HepG2 (cell line): ENCODE results near the gene OTX1. TPM values are rescaled to one million over a fixed set of nuclear protein-coding genes. Genes with fewer than 3 reads are reported as not detected.

Experiments used
- ATF7 ChIP-seq, 2 experiments: fragments of 450-650 bp in 1 of 2; sonication (generic) in 1 of 2; formaldehyde crosslinking in 1 of 2; IDR thresholded peaks; 2 replicates each; pipeline versions ENCODE4 v1.4.0 to v1.6.1; 2016 to 2020; ENCODE audit warnings: antibody characterized with exemption in 1 of 2, mild to moderate bottlenecking in 1 of 2, missing genetic modification reagents in 1 of 2
- CENPX ChIP-seq: sonication (generic); formaldehyde crosslinking; IDR thresholded peaks from 2 replicates; pipeline ENCODE4 v1.9.0; 2021; ENCODE audit warnings: mild to moderate bottlenecking, missing genetic modification reagents, moderate library complexity
- CTCF ChIP-seq: sonication (generic); formaldehyde crosslinking; IDR thresholded peaks from 2 replicates; pipeline ENCODE4 v1.5.0; 2020; ENCODE audit warnings: mild to moderate bottlenecking, missing genetic modification reagents, moderate library complexity
- ELF3 ChIP-seq: IDR thresholded peaks from 2 replicates; pipeline ENCODE4 v1.6.1; 2016; ENCODE audit warnings: missing genetic modification reagents, missing compliant biosample characterization
- EZH2 ChIP-seq: conservative IDR thresholded peaks from 2 replicates; pipeline ENCODE4 v1.6.1; 2012; ENCODE audit warnings: mild to moderate bottlenecking, low read depth, low read length, moderate library complexity
- IRF2 ChIP-seq: IDR thresholded peaks from 2 replicates; pipeline ENCODE4 v1.6.1; 2018; ENCODE audit warnings: missing genetic modification reagents, missing compliant biosample characterization
- JUN ChIP-seq: sonication (generic); formaldehyde crosslinking; IDR thresholded peaks from 2 replicates; pipeline ENCODE4 v1.4.0; 2020; ENCODE audit warnings: mild to moderate bottlenecking, missing genetic modification reagents
- MAFK ChIP-seq, 2 experiments: IDR thresholded peaks in 1 of 2; conservative IDR thresholded peaks in 1 of 2; 2 replicates each; pipeline ENCODE4 v1.6.1; 2011; ENCODE audit warnings: improper control_type of control experiment in 2 of 2, low read length in 2 of 2
- RBAK ChIP-seq: sonication (generic); formaldehyde crosslinking; IDR thresholded peaks from 2 replicates; pipeline ENCODE4 v1.5.1; 2020; ENCODE audit warnings: mild to moderate bottlenecking, missing genetic modification reagents
- REL ChIP-seq: sonication (generic); formaldehyde crosslinking; conservative IDR thresholded peaks from 2 replicates; pipeline ENCODE4 v1.8.0; 2022; ENCODE audit warnings: mild to moderate bottlenecking, missing genetic modification reagents, moderate library complexity
- RNF2 ChIP-seq: fragments of 450-650 bp; conservative IDR thresholded peaks from 2 replicates; pipeline ENCODE4 v1.6.1; 2016; ENCODE audit warnings: low read depth
- SMAD3 ChIP-seq: sonication (generic); formaldehyde crosslinking; IDR thresholded peaks from 2 replicates; pipeline ENCODE4 v1.4.0; 2020; ENCODE audit warnings: missing genetic modification reagents
- SMC3 ChIP-seq: IDR thresholded peaks from 2 replicates; pipeline ENCODE4 v1.6.1; 2011; ENCODE audit warnings: low read length, improper control_type of control experiment
- SP1 ChIP-seq, 2 experiments: fragments of 450-650 bp in 1 of 2; sonication (generic) in 1 of 2; formaldehyde crosslinking in 1 of 2; IDR thresholded peaks; 2 replicates each; pipeline versions ENCODE4 v1.4.0 to v1.6.1; 2016 to 2020; ENCODE audit warnings: missing genetic modification reagents in 1 of 2
- ZBED4 ChIP-seq: sonication (generic); formaldehyde crosslinking; IDR thresholded peaks from 2 replicates; pipeline ENCODE4 v1.4.0; 2020; ENCODE audit warnings: missing genetic modification reagents, borderline replicate concordance
- ZBTB20 ChIP-seq: sonication (generic); formaldehyde crosslinking; IDR thresholded peaks from 2 replicates; pipeline ENCODE4 v1.8.1; 2023; ENCODE audit warnings: missing genetic modification reagents, low read depth, mild to moderate bottlenecking, borderline replicate concordance
- ZFX ChIP-seq: sonication (generic); formaldehyde crosslinking; IDR thresholded peaks from 2 replicates; pipeline ENCODE4 v1.4.0; 2020; ENCODE audit warnings: mild to moderate bottlenecking, low read depth, missing genetic modification reagents, moderate library complexity
- ZMYM4 ChIP-seq: sonication (generic); formaldehyde crosslinking; IDR thresholded peaks from 2 replicates; pipeline ENCODE4 v1.8.1; 2023; ENCODE audit warnings: mild to moderate bottlenecking, missing genetic modification reagents
- ZNF124 ChIP-seq: sonication (generic); formaldehyde crosslinking; IDR thresholded peaks from 2 replicates; pipeline ENCODE4 v1.4.0; 2020; ENCODE audit warnings: missing genetic modification reagents
- ZNF274 ChIP-seq: sonication (generic); formaldehyde crosslinking; IDR thresholded peaks from 2 replicates; pipeline ENCODE4 v1.5.1; 2020; ENCODE audit warnings: mild to moderate bottlenecking, missing genetic modification reagents
- ZNF605 ChIP-seq: sonication (generic); formaldehyde crosslinking; IDR thresholded peaks from 2 replicates; pipeline ENCODE4 v1.8.0; 2022; ENCODE audit warnings: mild to moderate bottlenecking, missing genetic modification reagents
- polyA plus RNA-seq, 8 experiments: library from polyadenylated mRNA; depleted of rRNA in 3 of 8; stranded (reverse) in 7 of 8; unstranded in 1 of 8; fragments of >200 nt; fragmentation: Illumina TruSeq in 4 of 8; extraction: Trizol in 4 of 8; gene quantifications; 2 replicates each; pipeline versions ENCODE4 v1.2.1 to v1.2.3, GENCODE V29; 2011 to 2016; ENCODE audit warnings: low read depth in 4 of 8, missing spikeins in 1 of 8, mixed read lengths in 1 of 8; ENCODE audit not compliant: insufficient read depth in 1 of 8
- total RNA-seq, 5 experiments: library from RNA; depleted of rRNA; stranded (reverse); fragments of >200 nt; fragmentation: Illumina TruSeq; extraction: Trizol; gene quantifications; 2 replicates each; pipeline ENCODE4 v1.2.3, GENCODE V29; 2016; ENCODE audit warnings: low read depth in 1 of 5
- TF ChIP-seq, protein P1 (sequence below): sonication (generic); formaldehyde crosslinking; IDR thresholded peaks from 2 replicates; pipeline ENCODE4 v1.4.0; 2020; ENCODE audit warnings: missing genetic modification reagents
- TF ChIP-seq, protein P2 (sequence below): sonication (generic); formaldehyde crosslinking; IDR thresholded peaks from 2 replicates; pipeline ENCODE4 v1.8.1; 2022; ENCODE audit warnings: mild to moderate bottlenecking, missing genetic modification reagents

OTX1 gene
- total and polyA plus RNA-seq, 2 of the 13 experiments (the other 11 are each of a cell fraction or from before 2014, with no cell fraction given), result 1.0 to 5.0 TPM

- TF ChIP-seq SP1 (IDR thresholded peaks at IDR 0.05) (no peak), SP1 (CRISPR knock-in tag; IDR thresholded peaks at IDR 0.05) (no peak), SMC3 (peak; percentile 85), REL (CRISPR knock-in tag) (no peak), MAFK (conservative IDR thresholded peaks at IDR 0.05 in 1 of 2, IDR thresholded peaks at IDR 0.05 in 1 of 2; ENCODE audit: low read length in 2 of 2) (no peak), ZBED4 (CRISPR knock-in tag) (no peak), SMAD3 (no peak), RNF2 (no peak), ZNF124 (CRISPR knock-in tag) (no peak), ZNF605 (no peak), CTCF (CRISPR knock-in tag) (peak; percentile 83), RBAK (no peak), ZMYM4 (CRISPR knock-in tag) (peak; percentile 85), JUN (no peak), IRF2 (CRISPR knock-in tag) (no peak), EZH2 (no peak), CENPX (CRISPR knock-in tag) (no peak), ELF3 (CRISPR knock-in tag) (no peak), ZNF274 (CRISPR knock-in tag) (no peak), ATF7 (IDR thresholded peaks at IDR 0.05) (no peak), ATF7 (CRISPR knock-in tag; IDR thresholded peaks at IDR 0.05) (no peak), ZFX (CRISPR knock-in tag) (no peak), ZBTB20 (CRISPR knock-in tag) (no peak)
- TF ChIP-seq, protein P1, sequence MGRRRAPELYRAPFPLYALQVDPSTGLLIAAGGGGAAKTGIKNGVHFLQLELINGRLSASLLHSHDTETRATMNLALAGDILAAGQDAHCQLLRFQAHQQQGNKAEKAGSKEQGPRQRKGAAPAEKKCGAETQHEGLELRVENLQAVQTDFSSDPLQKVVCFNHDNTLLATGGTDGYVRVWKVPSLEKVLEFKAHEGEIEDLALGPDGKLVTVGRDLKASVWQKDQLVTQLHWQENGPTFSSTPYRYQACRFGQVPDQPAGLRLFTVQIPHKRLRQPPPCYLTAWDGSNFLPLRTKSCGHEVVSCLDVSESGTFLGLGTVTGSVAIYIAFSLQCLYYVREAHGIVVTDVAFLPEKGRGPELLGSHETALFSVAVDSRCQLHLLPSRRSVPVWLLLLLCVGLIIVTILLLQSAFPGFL (CRISPR knock-in tag), result no peak
- TF ChIP-seq, protein P2, sequence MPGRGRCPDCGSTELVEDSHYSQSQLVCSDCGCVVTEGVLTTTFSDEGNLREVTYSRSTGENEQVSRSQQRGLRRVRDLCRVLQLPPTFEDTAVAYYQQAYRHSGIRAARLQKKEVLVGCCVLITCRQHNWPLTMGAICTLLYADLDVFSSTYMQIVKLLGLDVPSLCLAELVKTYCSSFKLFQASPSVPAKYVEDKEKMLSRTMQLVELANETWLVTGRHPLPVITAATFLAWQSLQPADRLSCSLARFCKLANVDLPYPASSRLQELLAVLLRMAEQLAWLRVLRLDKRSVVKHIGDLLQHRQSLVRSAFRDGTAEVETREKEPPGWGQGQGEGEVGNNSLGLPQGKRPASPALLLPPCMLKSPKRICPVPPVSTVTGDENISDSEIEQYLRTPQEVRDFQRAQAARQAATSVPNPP (CRISPR knock-in tag), result no peak
Observed at GRCh38 chr2:63078852-63079606, 28.4 kb downstream of the OTX1 start (continued).
